ENCODE data around the gene SLC39A11. TPM values are rescaled to one million over a fixed set of nuclear protein-coding genes. Genes with fewer than 3 reads are reported as not detected.

The SLC39A11 gene
- total RNA-seq, 1 donor from 2014 or later: 4.9 TPM

DNA sequence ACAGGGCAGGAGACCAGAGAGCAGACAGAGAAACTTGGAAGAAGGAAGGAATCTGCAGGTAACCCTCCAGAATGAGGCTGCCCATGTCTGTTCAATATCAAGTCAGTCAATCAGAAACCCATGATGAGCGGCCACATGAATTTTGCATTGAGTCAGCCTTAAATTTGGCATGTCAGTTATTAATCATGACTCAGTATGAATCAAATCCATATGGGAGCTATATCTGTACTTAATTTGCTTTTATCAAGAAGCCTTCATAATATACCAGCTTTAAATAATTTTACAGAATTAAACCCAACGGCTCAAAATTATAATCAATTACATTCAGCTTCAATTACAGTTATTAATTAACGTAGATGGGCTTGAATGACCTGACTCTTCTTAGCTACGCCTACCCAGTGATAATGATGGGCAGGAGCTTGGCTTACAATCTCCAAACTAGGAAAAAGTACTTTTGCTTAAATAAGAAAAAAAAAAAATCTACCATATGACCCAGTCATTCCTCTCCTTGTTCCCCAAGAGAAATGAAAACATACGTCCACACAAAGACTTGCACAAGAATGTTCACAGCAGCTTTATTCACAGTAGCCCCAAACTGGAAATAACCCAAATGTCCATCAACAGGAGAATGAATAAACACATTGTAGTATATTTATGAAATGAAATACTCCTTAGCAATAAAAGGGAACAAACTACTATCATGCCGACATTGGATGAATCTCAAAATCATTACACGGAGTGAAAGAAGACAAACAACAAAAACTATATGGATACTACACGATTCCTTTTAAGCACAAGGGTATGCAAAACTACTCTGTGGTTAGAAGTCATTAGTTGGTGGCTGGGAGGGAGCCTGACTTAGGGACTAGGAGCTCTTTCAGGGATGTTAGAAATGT, 48.6 kb downstream of the SLC39A11 start:
- TF ChIP-seq, protein P1, sequence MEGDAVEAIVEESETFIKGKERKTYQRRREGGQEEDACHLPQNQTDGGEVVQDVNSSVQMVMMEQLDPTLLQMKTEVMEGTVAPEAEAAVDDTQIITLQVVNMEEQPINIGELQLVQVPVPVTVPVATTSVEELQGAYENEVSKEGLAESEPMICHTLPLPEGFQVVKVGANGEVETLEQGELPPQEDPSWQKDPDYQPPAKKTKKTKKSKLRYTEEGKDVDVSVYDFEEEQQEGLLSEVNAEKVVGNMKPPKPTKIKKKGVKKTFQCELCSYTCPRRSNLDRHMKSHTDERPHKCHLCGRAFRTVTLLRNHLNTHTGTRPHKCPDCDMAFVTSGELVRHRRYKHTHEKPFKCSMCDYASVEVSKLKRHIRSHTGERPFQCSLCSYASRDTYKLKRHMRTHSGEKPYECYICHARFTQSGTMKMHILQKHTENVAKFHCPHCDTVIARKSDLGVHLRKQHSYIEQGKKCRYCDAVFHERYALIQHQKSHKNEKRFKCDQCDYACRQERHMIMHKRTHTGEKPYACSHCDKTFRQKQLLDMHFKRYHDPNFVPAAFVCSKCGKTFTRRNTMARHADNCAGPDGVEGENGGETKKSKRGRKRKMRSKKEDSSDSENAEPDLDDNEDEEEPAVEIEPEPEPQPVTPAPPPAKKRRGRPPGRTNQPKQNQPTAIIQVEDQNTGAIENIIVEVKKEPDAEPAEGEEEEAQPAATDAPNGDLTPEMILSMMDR (IDR thresholded peaks at IDR 0.05): no peak
- Histone ChIP-seq H3K36me3 (peaks cover 0 to 3% of the 10 kb centered on the region in 2 donors), H3K4me3 (no peak overlapping the region), H3K4me1 (peaks cover 0 to 11% of the 10 kb centered on the region in 2 donors), H3K27ac (no peak overlapping the region), H3K27me3 (no peaks in the 10 kb centered on the region), H3K9me3 (no peaks in the 10 kb centered on the region)
- DNase-seq (ENCODE audit: low spot score in 2 of 2): no peak
- intact Hi-C loops (cut with DNase I): no loop called here

DNA sequence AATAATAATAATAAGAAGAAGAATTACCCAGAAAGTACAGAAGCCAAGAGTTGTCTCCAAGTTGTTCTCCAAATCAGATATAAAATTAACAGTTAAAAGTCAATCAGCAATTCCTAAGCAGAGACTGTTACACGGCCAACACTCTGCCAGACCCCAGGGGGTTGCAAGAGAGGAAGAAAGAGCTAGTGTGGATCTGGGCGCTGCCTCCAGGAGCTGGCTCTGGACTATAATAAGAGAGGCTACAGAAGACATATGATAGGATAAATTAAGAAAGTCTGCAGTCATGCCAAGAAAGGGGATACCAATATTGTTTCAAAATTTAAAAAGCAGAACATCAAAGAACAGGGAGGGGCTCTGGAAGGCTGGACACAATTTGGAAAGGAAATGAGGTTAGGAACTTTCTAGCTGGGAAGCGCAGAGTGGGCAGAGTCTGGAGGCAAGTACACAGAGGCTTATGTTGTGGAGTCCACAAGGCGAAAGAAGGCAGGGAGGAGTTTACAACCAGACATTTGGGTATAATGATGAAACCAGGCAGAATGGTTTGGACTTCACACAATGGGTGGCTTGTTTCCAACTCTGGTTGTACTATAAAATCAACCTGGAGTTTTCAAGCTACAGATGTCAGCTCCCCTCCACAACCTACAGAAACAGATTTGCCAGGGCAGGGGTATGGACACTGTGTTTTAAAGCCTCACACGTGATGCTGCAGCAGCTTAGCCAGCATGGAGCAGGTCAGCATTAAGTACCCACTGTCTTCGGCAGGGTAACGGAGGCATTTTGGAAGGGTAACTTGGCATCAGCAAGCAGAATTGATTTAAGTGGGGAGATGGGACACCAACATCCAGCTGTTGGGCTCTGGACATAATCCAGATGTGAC, 49.4 kb downstream of the SLC39A11 start:
- peaks cover 0 to 11% of the 10 kb centered on the region in 2 donors for H3K4me1 ChIP-seq
- TF ChIP-seq, protein P1 (IDR thresholded peaks at IDR 0.05): no peak
- H3K4me3 ChIP-seq: no peak overlapping the region
- intact Hi-C loops (cut with DNase I): no loop called here
- no peaks in the 10 kb centered on the region for H3K9me3 ChIP-seq
- H3K27ac ChIP-seq: no peak overlapping the region
- no peaks in the 10 kb centered on the region for H3K36me3 ChIP-seq
- no peaks in the 10 kb centered on the region for H3K27me3 ChIP-seq
- DNase-seq (ENCODE audit: low spot score in 2 of 2): no peak

DNA sequence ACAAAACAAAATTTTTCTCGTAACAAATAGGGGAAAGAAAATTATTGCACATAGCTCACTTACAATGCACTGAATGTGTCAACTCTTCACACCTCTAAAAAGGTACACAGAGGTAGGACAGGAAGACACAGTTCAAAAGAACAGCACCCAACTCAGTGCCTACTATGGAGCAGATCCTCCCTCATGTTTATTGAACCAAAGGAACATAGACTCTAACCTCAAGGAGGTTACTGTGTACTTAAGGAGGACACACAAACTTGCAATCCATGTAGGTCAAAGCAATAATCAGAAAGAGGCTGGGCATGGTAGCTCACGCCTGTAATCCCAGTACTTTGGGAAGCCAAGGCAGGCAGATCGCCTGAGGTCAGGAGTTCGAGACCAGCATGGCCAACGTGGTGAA, 50.3 kb downstream of the SLC39A11 start:
- H3K27ac ChIP-seq: no peak overlapping the region
- no peak overlapping the region for H3K4me3 ChIP-seq
- intact Hi-C loops (cut with DNase I): no loop called here
- TF ChIP-seq, protein P1 (IDR thresholded peaks at IDR 0.05): no peak
- H3K4me1 ChIP-seq: peaks cover 0 to 11% of the 10 kb centered on the region in 2 donors
- H3K36me3 ChIP-seq: no peaks in the 10 kb centered on the region
- H3K9me3 ChIP-seq: no peaks in the 10 kb centered on the region
- DNase-seq (ENCODE audit: low spot score in 2 of 2): no peak
- H3K27me3 ChIP-seq: no peaks in the 10 kb centered on the region

DNA sequence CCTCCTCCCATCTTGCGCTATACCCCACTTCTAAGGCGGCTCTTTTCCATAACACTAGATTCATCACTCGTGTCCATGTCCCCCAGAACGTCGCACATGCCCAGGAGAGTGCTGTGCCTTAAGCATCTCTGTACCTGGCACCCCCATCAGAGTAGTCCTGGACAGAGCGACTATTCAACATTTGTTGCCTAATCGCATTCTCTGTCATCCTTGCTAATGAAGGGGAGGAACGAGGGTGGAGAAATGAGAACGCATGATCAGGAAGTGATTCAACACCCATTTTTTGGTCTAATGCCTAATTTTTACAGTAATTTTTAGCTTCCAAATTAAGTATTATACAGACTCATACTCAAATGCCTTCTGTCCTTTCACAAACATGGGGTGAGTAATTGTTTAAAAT, 53.2 kb downstream of the SLC39A11 start:
- Histone ChIP-seq H3K9me3 (no peaks in the 10 kb centered on the region), H3K4me3 (no peak overlapping the region), H3K4me1 (peaks cover 0 to 11% of the 10 kb centered on the region in 2 donors), H3K36me3 (no peaks in the 10 kb centered on the region), H3K27me3 (no peaks in the 10 kb centered on the region), H3K27ac (no peak overlapping the region)
- intact Hi-C loops (cut with DNase I): no loop called here
- DNase-seq (ENCODE audit: low spot score in 2 of 2): no peak
- TF ChIP-seq, protein P1 (IDR thresholded peaks at IDR 0.05): no peak

DNA sequence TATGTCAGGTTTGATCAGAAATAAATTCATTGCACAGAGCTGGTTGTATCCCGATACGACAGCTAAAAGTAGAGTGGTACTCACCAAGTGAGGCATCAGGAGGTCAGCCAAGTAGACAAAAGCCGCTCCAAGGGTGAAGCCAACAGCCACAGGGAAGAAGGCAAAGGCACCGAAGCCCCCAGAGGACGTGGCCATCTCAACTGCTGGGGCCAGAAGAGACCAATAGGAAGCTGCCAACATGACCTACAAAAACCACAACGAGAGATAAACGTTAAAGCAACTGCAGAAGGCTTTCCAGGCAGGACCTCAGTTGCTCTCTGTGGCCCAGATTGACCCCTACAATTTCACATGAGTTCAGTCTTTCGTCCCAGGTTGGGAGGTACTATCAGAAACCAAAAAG, 61.0 kb downstream of the SLC39A11 start:
- no peaks in the 10 kb centered on the region for H3K27me3 ChIP-seq
- TF ChIP-seq, protein P1 (IDR thresholded peaks at IDR 0.05): no peak

More for the DNA sequence above, 61.0 kb downstream of the SLC39A11 start:
- intact Hi-C loops (cut with DNase I): no loop called here
- Histone ChIP-seq H3K9me3 (no peaks in the 10 kb centered on the region), H3K27ac (no peak overlapping the region), H3K4me1 (no peaks in the 10 kb centered on the region), H3K36me3 (peaks cover 0 to 12% of the 10 kb centered on the region in 2 donors), H3K4me3 (no peak overlapping the region)
- DNase-seq (ENCODE audit: low spot score in 2 of 2): no peak
